ENCODE measurements around the gene KRTAP4-3.
"Not testable (repeated sequence)": the region's sequence is repeated elsewhere in the genome, so short reads cannot be mapped to it uniquely, and the experiment has no call there.

The KRTAP4-3 gene

GRCh38 chr17:41160190-41160589 is 7.8 kb downstream of the KRTAP4-3 start:
- not testable (repeated sequence) for H3K27ac ChIP-seq (ENCODE audit: insufficient read depth, low read length, poor library complexity, severe bottlenecking); H3K4me1 ChIP-seq (ENCODE audit: control insufficient read depth, insufficient read depth, low read length, poor library complexity, severe bottlenecking); H3K27me3 ChIP-seq (replicated peaks; ENCODE audit: control insufficient read depth, insufficient read depth, low read length, poor library complexity, severe bottlenecking); H3K4me3 ChIP-seq (ENCODE audit: insufficient read depth, low read depth, low read length, poor library complexity, severe bottlenecking); H3K36me3 ChIP-seq (ENCODE audit: control insufficient read depth, insufficient read depth, low read length); H3K9me3 ChIP-seq (ENCODE audit: control insufficient read depth, low read length); DNase-seq

- Histone ChIP-seq H3K27ac (ENCODE audit: insufficient read depth, low read length, poor library complexity, severe bottlenecking) (no peak overlapping the region), H3K4me3 (ENCODE audit: insufficient read depth, low read depth, low read length, poor library complexity, severe bottlenecking) (no peak overlapping the region), H3K9me3 (ENCODE audit: control insufficient read depth, low read length) (no peaks in the 10 kb centered on the region), H3K4me1 (ENCODE audit: control insufficient read depth, insufficient read depth, low read length, poor library complexity, severe bottlenecking) (no peaks in the 10 kb centered on the region), H3K36me3 (ENCODE audit: control insufficient read depth, insufficient read depth, low read length) (no peaks in the 10 kb centered on the region), H3K27me3 (replicated peaks; ENCODE audit: control insufficient read depth, insufficient read depth, low read length, poor library complexity, severe bottlenecking) (no peaks in the 10 kb centered on the region)
- DNase-seq = no peak
These were observed 14.2 kb downstream of the KRTAP4-3 start for GRCh38 chr17:41153856-41154255.

GRCh38 chr17:41151525-41151924 is 16.5 kb downstream of the KRTAP4-3 start:
- no peaks in the 10 kb centered on the region for H3K4me1 ChIP-seq (ENCODE audit: control insufficient read depth, insufficient read depth, low read length, poor library complexity, severe bottlenecking)
- no peak overlapping the region for H3K27ac ChIP-seq (ENCODE audit: insufficient read depth, low read length, poor library complexity, severe bottlenecking)
- H3K9me3 ChIP-seq (ENCODE audit: control insufficient read depth, low read length) = no peaks in the 10 kb centered on the region
- H3K27me3 ChIP-seq (replicated peaks; ENCODE audit: control insufficient read depth, insufficient read depth, low read length, poor library complexity, severe bottlenecking) = no peaks in the 10 kb centered on the region
- H3K36me3 ChIP-seq (ENCODE audit: control insufficient read depth, insufficient read depth, low read length) = no peaks in the 10 kb centered on the region
- DNase-seq = no peak
- no peak overlapping the region for H3K4me3 ChIP-seq (ENCODE audit: insufficient read depth, low read depth, low read length, poor library complexity, severe bottlenecking)

DNA sequence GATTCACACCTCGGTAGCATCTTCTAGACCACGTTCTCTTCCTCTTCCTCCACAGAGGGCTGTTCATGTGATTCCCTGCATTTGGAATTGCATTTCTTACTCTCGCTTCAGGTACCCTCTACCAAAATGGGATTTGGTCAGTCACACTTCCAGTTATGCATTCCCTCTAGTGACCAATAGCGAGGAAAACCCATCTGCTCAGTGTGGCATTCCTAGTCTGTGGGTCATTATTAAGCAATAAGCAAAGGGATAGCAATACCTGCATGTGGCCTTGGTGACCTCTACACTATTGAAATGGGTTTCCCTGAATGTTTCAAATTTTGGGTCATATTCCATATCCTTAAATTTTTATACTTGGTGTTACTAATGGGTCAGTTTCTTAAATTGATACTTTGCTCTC is 18.0 kb downstream of the KRTAP4-3 start:
- Histone ChIP-seq H3K9me3 (ENCODE audit: control insufficient read depth, low read length) (no peaks in the 10 kb centered on the region), H3K4me3 (ENCODE audit: insufficient read depth, low read depth, low read length, poor library complexity, severe bottlenecking) (no peak overlapping the region), H3K4me1 (ENCODE audit: control insufficient read depth, insufficient read depth, low read length, poor library complexity, severe bottlenecking) (no peaks in the 10 kb centered on the region), H3K36me3 (ENCODE audit: control insufficient read depth, insufficient read depth, low read length) (no peaks in the 10 kb centered on the region), H3K27me3 (replicated peaks; ENCODE audit: control insufficient read depth, insufficient read depth, low read length, poor library complexity, severe bottlenecking) (no peaks in the 10 kb centered on the region), H3K27ac (ENCODE audit: insufficient read depth, low read length, poor library complexity, severe bottlenecking) (no peak overlapping the region)
- DNase-seq = no peak

DNA sequence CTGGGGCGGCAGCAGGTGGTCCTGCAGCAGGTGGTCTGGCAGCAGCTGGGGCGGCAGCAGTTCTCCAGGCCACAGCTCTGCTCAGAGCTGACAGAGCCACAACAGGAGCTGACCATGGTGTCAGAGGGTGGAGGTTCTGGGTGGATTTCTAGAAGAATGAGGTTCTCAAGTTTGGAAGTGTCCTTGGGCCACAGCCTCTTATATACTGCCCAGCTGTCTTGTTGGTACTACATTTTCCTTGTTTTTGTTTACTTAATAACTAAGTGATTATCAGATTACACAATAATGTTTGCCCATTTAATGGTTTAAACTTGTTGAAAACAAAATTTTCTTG is 18.4 kb downstream of the KRTAP4-3 start, which contains the start of gene KRTAP4-5:
Gene KRTAP4-5 (minus strand): TSS at position 174 of the 334 bp plus-strand sequence. CDS start 58 bp downstream, at position 116.
- no peaks in the 10 kb centered on the region for H3K27me3 ChIP-seq (replicated peaks; ENCODE audit: control insufficient read depth, insufficient read depth, low read length, poor library complexity, severe bottlenecking)

DNA sequence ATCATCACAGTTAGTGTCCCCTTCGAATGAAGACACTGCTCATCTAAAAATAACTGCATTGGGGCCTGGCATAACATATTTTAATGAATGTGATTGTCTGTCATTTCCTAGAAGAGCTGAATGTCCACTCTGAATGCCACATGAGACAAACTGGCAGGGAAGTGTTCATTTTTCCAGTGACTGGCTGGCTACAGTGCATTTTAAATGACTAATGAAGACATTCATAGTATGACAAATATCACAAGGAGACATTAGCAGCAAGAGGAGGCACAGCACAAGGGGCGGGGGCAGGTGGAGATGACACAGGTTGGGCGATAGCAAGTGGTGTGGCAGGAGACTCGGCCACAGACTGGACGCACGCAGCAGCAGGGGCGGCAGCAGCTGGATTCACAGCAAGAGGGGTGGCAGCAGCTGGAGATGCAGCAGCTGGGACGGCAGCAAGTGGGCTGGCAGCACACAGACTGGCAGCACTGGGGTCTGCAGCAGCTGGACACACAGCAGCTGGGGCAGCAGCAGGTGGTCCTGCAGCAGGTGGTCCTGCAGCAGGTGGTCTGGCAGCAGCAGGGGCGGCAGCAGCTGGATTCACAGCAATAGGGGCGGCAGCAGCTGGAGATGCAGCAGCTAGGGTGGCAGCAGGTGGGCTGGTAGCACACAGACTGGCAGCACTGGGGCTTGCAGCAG is 18.9 kb downstream of the KRTAP4-3 start:
- H3K9me3 ChIP-seq (ENCODE audit: control insufficient read depth, low read length); H3K4me1 ChIP-seq (ENCODE audit: control insufficient read depth, insufficient read depth, low read length, poor library complexity, severe bottlenecking); H3K36me3 ChIP-seq (ENCODE audit: control insufficient read depth, insufficient read depth, low read length); H3K4me3 ChIP-seq (ENCODE audit: insufficient read depth, low read depth, low read length, poor library complexity, severe bottlenecking); H3K27ac ChIP-seq (ENCODE audit: insufficient read depth, low read length, poor library complexity, severe bottlenecking); H3K27me3 ChIP-seq (replicated peaks; ENCODE audit: control insufficient read depth, insufficient read depth, low read length, poor library complexity, severe bottlenecking); DNase-seq: not testable (repeated sequence)

More for the DNA sequence above, 18.4 kb downstream of the KRTAP4-3 start, which contains the start of gene KRTAP4-5:
- H3K4me1 ChIP-seq (ENCODE audit: control insufficient read depth, insufficient read depth, low read length, poor library complexity, severe bottlenecking) = no peaks in the 10 kb centered on the region
- no peak within 1 kb of the TSS for H3K4me3 ChIP-seq (ENCODE audit: insufficient read depth, low read depth, low read length, poor library complexity, severe bottlenecking)
- DNase-seq = no peak
- no peaks in the 10 kb centered on the region for H3K36me3 ChIP-seq (ENCODE audit: control insufficient read depth, insufficient read depth, low read length)
- H3K27ac ChIP-seq (ENCODE audit: insufficient read depth, low read length, poor library complexity, severe bottlenecking) = no peak within 1 kb of the TSS
- no peaks in the 10 kb centered on the region for H3K9me3 ChIP-seq (ENCODE audit: control insufficient read depth, low read length)

GRCh38 chr17:41147531-41148204 is 20.4 kb downstream of the KRTAP4-3 start:
- no peaks in the 10 kb centered on the region for H3K27me3 ChIP-seq (replicated peaks; ENCODE audit: control insufficient read depth, insufficient read depth, low read length, poor library complexity, severe bottlenecking)
- H3K4me3 ChIP-seq (ENCODE audit: insufficient read depth, low read depth, low read length, poor library complexity, severe bottlenecking) = no peak overlapping the region
- DNase-seq = no peak
- H3K27ac ChIP-seq (ENCODE audit: insufficient read depth, low read length, poor library complexity, severe bottlenecking) = no peak overlapping the region
- no peaks in the 10 kb centered on the region for H3K4me1 ChIP-seq (ENCODE audit: control insufficient read depth, insufficient read depth, low read length, poor library complexity, severe bottlenecking)
- no peaks in the 10 kb centered on the region for H3K36me3 ChIP-seq (ENCODE audit: control insufficient read depth, insufficient read depth, low read length)
- H3K9me3 ChIP-seq (ENCODE audit: control insufficient read depth, low read length) = no peaks in the 10 kb centered on the region

DNA sequence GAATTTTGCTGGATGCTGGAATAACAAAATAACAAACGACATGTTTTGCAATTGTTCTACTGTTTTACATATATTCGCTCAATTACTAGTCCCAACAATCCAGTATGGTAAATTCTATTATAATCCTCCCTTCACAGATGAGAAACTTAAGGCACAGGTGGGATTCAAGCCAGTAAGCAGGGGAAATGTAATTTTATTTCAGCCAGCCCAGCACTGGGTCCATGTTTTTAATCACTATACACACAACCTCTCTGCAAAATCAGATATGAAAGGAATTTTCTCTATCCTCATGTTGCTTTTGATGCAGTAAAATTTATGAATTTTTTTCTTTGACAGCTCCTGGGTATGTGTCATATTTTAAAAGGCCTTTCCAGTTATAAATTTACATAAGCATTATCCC is 22.8 kb downstream of the KRTAP4-3 start:
- Histone ChIP-seq H3K27ac (ENCODE audit: insufficient read depth, low read length, poor library complexity, severe bottlenecking) (no peak overlapping the region), H3K4me1 (ENCODE audit: control insufficient read depth, insufficient read depth, low read length, poor library complexity, severe bottlenecking) (no peaks in the 10 kb centered on the region), H3K4me3 (ENCODE audit: insufficient read depth, low read depth, low read length, poor library complexity, severe bottlenecking) (no peak overlapping the region), H3K9me3 (ENCODE audit: control insufficient read depth, low read length) (no peaks in the 10 kb centered on the region), H3K36me3 (ENCODE audit: control insufficient read depth, insufficient read depth, low read length) (no peaks in the 10 kb centered on the region), H3K27me3 (replicated peaks; ENCODE audit: control insufficient read depth, insufficient read depth, low read length, poor library complexity, severe bottlenecking) (no peaks in the 10 kb centered on the region)
- no peak for DNase-seq

GRCh38 chr17:41144846-41145245 is 23.2 kb downstream of the KRTAP4-3 start:
- Histone ChIP-seq H3K4me1 (ENCODE audit: control insufficient read depth, insufficient read depth, low read length, poor library complexity, severe bottlenecking) (no peaks in the 10 kb centered on the region), H3K9me3 (ENCODE audit: control insufficient read depth, low read length) (no peaks in the 10 kb centered on the region), H3K27me3 (replicated peaks; ENCODE audit: control insufficient read depth, insufficient read depth, low read length, poor library complexity, severe bottlenecking) (no peaks in the 10 kb centered on the region), H3K4me3 (ENCODE audit: insufficient read depth, low read depth, low read length, poor library complexity, severe bottlenecking) (no peak overlapping the region), H3K27ac (ENCODE audit: insufficient read depth, low read length, poor library complexity, severe bottlenecking) (no peak overlapping the region), H3K36me3 (ENCODE audit: control insufficient read depth, insufficient read depth, low read length) (no peaks in the 10 kb centered on the region)
- DNase-seq = no peak

GRCh38 chr17:41141361-41141760 is 26.7 kb downstream of the KRTAP4-3 start:
- Histone ChIP-seq H3K36me3 (ENCODE audit: control insufficient read depth, insufficient read depth, low read length) (no peaks in the 10 kb centered on the region), H3K4me3 (ENCODE audit: insufficient read depth, low read depth, low read length, poor library complexity, severe bottlenecking) (no peak overlapping the region), H3K9me3 (ENCODE audit: control insufficient read depth, low read length) (no peaks in the 10 kb centered on the region), H3K27ac (ENCODE audit: insufficient read depth, low read length, poor library complexity, severe bottlenecking) (no peak overlapping the region), H3K27me3 (replicated peaks; ENCODE audit: control insufficient read depth, insufficient read depth, low read length, poor library complexity, severe bottlenecking) (no peaks in the 10 kb centered on the region), H3K4me1 (ENCODE audit: control insufficient read depth, insufficient read depth, low read length, poor library complexity, severe bottlenecking) (no peaks in the 10 kb centered on the region)
- no peak for DNase-seq

All from effector memory CD4-positive, alpha-beta T cell (primary cell).